Brain pericyte (primary cell): ENCODE data around the gene FXR1.
"Not testable (repeated sequence)": the region's sequence is repeated elsewhere in the genome, so short reads cannot be mapped to it uniquely, and the experiment has no call there.

Source experiments
- DNase-seq: peaks from one replicate; pipeline ENCODE4 v3.0.0-alpha.2; 2012; ENCODE audit warnings: low read depth, low spot score

FXR1 gene

DNA sequence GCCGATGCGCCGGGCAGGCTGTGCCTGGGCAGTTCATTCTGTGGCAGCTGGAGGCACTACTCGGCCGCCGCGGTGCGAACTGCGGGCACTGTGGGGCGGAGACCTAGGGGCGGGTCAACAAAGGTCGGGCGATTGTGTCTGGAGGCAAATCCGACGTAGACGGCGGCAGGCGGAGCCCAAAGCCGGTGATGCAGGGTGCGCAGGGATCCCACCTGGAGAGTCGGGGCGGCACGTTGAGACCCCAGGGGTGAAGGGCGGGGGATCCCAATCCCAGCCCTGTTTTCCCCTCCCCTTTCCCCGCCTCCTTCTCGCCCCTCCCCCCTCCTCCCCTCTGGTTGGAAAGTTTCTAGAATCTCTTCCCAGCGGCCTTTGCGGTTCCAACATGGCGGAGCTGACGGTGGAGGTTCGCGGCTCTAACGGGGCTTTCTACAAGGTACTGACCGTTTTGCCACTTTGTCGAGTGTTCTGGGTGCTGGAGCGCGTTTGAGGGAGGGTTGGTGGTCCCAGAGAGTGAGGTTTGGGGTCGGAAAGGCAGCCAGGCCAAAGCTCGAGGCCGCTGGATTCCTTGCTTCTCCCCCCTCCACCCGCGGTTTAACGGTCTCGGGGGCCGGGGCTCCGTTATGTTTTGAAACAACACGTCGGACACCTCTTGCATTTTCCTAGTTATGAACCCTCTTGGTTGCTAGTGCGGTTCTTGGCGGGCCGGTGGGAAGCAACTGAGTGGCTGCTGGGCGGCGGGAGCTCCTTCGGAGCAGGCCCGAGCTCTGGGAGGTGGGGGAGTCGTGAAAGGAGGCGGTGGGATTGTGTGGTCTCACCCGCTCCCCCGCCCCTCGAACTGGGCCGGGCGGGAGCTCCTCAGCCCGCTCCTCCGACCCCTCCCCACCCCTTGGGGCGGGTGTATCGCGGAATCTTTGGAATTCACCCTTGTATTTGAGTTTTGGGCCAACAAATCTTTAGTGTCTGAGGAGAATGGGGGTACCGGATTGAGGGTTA is at the start of gene FXR1:
TSS of gene FXR1 (plus strand) at position 367 of the 993 bp plus-strand sequence. CDS start at position 383, 16 bp downstream.
- peak; percentile 41 for DNase-seq

DNA sequence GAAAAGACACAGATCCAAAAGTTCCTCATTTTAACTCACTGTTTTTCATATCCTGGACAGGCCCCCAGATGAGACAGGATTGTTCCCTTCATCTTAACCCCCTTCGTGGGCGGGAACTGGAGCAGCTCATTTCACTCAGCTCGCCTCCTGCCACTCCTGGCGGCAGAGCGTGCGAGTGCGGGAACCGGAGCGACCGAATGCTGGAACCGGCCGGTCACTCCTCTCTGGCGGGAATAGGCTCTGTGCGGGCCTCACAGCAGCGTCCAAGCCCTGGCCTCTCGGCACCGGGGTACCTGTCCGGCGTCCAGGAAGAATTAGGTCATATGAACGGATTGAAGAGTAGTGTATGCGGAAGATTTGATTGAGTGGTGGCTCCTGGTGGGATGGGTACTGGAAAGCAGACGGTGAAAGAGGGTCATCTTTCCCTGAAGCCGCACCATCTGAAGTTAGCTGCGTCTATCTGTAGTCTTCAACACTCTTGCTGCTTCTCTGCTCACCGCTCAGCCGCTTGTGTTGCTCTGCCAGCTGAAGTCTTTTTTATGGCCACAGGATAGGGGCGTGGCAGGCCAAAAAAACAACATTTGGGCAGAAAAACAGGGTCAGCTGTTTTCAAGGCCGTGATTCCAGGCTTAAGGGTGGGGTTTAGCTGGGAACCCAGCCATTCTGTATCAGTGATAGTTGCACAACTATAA is 42.3 kb upstream of the FXR1 start:
- no peak for DNase-seq

DNA sequence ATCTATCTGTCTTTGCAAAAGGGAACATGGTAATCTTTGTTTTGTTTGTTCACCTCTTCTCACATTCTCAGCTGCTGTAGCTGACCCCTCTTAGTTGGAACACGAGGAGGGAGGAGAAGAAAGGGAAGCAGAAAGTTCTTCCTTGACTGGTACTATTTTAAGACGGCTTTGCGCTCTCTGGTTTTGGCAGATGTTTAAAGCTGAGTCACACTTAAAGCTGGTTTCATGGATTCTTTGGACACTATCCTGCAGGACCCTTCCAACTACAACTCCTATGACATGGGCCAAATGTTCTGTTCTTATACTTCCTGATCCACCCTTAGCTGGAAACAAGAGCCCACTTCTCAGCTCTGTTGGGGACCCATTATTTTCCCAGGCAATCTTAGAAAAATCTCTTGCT is 40.6 kb upstream of the FXR1 start:
- DNase-seq: no peak

DNA sequence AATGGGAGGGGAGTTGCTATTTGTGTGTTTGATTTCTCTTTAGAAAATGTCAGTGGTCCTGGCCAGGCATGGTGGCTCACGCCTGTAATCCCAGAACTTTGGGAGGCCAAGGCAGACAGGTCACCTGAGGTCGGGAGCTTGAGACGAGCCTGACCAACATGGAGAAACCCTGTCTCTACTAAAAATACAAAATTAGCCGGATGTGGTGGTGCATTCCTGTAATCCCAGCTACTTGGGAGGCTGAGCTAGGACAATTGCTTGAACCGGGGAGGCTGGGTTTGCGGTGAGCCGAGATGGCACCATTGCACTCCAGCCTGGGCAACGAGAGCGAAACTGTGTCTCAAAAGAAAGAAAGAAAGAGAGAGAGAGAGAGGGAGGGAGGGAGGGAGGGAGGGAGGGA is 40.0 kb upstream of the FXR1 start:
- not testable (repeated sequence) for DNase-seq

DNA sequence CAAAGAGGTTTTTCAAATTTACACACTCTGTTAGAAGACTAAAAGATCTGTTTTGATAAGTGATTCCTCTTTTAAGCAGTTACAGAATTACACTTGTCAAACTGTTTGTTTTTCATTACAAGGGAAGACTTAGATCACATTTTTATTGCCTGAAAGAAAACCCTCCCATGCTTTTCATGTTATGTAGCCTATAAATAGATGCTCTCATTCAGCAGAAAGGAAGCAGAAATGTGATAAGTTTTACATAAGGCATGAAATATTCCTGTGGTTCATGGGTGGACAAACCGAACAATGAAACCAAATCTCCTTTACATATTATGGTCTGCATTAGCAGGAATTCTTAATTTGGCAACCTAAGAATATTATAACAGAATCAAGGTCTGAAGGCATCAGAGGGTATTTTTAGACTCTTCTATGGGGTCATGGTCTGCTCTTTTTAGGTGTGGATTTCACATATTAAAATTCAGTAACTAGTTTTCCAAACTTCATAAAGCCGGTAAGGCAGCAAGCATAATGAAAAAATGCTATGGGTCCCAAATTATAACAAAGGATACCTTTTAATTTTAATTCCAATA is 37.3 kb upstream of the FXR1 start:
- DNase-seq: no peak

DNA sequence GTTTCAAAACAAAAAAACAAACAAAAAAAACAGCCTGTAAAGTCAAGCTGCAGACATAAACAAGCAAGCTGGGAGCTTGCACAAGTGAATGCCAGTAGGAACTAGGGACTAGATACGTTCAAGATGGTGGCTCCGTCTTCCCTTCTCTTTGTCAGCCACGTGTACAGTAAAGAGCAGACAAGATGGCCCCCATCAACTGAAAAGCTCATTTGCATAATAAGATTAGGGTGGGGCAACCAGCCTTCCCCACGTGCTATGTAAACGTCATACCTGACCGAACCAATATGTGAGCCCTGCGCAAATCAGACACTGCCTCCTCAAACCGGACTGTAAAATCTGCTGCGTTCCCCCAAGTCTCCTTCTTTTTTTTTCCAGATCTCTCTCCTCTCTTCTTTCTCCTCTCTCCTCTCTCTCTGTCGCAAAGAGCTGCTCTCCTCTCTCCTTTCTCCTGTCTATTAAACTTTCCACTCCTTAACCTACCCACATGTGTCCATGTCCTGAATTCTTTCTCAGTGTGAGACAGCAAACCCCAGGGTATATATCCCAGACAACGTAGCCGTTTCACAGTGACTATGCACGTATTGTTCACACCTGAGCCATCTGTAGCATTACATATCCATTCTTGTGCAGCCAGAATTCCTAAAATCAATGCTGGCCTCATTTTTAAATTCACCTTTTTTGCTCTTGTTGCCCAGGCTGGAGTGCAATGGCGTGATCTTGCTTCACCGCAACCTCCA is 31.2 kb upstream of the FXR1 start:
- DNase-seq: no peak

DNA sequence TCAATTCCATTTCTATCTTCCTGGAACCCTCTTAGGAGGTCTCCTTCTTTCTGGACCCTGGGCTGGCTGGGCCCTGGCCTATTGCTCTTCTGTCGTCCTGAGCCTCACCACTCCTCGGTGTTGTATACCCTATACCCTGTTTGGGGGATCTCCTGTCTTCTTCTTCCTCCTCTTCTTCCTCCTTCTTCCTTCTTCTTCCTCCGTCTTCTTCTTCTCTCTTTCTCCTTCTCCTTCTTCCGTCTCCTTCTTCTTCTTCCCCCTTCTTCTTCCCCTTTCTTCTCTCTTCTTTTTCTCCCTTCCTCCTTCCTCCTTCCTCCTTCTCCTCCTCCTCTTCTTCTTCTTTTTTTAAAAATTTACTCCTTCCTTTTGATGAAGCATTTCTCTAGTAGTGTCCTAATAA is 30.4 kb upstream of the FXR1 start:
- no peak for DNase-seq

DNA sequence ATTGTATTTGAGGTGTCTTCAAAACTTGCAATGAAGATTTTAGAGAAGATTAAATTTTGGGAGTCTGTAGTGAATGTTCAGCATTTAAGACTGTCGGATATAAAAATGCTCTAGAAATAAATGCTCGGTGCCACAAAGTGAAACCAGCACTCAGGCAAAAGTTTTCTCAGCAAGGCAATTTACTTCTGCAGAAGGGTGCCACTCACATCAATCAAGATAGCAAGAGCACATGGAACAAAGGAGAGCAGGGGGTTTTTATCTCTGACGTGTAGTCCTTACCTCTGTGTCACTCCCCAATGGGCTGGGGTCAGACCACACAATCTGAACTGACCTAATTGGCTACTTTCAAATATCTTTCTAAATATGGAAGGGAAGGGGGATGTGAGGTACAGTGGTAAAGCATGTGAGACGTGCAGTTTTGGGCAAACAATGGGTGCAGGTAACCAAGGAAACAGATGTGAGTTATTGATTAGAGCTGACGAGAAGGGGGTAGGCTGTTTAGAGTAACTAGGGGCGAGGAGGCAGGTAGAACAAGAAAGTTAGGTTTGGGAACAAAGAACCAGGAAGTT is 23.4 kb upstream of the FXR1 start:
- DNase-seq: no peak

DNA sequence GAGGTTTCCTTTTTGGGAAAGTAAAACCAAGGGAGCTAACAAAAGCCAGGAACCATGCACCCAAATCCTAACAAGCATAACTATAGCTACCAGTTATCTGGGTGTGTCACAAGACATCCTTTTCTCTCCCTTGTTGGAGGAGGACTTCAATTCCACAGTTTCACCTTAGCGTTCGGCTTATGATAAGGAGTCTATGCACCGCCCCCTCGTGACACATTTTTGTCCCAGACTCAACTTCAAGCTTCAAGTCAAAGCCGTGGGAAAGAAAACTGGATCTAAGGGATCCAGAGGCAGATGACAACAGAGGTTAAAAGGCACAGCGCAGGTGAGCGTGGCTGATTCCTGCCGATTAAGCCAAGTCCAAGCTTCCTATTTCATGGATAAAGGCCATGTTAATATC is 13.9 kb upstream of the FXR1 start:
- no peak for DNase-seq

DNA sequence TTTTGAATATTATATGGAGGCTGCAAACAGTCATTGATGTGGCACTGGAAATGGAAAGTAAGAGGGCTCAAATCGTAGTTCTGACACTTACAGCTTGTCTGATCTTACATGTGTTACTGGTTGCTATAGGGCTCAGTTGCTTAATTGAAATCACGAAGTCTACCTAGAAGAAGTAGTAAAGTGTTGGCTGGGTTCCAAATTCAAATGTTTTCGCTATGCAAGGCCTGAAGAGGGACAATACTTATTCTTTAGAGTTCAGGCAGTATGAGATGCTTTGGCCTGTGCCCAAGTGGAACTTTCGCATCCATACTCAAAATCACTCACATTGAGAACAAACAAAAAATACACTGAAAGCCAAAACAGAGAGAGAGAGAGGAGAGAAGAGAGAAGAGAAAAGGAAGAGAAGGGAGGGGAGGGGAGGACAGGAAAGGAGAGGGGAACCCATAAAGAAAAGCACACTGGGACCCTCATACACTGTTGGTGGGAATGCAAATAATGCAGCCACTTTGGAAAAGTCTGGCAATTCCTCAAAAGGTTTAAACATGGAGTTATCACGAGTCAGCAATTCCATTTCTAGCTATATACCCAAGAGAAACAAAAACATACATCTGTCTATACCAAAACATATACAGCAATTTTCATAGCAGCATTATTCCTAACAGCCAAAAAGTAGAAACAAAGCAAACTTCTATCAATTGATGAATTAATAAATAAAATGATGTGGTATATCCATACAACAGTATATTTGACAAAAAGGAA is 2.9 kb upstream of the FXR1 start:
- no peak for DNase-seq

DNA sequence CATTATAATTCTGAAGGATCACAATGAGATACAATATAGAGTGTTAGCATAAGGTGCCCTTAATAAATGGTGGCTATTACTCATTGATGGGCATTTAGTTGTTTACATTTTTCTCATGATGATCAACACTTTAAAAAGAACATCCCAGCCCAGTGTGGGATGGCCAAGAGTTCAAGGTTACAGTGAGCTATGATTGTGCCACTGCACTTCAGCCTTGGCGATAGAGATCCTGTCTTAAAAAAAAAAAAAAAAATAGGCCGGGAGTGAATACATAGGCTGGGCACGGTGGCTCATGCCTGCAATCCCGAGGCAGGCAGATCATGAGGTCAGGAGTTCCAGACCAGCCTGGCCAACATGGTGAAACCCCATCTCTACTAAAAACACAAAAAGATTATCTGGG is 1.6 kb upstream of the FXR1 start:
- DNase-seq: no peak

DNA sequence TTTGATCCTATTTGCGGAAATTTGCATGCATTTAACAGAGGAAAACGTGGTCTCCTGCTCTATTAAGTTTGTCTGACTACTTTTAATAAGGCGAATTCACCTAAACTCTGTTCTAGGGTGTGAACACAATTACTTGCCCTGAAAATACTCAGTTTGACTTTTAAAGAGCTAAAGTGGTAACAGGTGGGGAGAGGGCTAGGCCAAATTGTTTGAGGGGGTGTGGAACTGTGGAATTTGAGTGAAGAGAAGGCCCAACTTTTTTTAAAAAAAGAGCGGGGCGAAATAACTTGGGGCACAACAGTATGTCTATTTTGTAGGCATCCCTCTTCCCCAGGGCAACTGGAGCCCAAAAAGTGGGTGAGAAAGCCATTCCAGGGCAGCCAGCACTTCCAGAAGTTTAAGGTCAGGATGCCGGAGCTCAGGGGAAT is 580 bp upstream of the FXR1 start:
- no peak for DNase-seq

DNA sequence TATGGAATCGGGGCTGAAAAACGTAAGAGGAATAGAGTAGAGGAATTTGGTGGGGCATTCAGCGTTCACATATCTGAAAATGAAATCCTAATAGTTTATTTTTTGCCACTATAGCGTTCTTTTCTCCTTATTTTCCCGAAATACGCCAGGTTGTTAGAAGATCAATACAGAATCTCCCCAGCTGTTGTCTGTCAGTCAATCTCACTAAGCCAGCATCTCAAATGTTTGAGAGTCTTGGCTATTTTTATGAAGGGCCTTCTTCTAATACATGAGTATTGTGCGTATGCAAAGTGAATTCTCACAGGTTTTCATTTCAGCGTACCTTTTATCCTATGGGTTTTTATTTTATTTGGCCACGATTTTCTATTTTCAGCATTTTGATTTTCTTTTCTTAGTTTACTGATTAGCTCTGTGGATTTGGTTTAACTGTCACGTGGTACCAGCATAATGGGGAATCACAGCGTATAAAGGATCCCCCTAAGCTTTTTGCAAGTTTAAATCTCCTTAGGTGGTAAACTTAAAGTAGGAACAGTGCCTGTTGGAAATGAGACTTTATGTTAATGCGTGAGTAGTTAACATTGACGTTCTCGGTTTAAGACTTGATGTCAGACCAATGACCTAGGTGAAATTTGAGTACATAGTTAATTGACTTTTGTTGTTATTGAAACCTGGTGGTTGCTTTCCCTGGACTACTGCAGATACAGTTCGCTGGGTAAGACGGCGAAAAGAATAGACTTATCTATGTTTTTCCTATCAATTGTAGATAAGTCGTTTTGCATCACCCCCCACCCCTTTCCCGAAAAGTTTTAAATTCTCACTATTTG is 1.3 kb downstream of the FXR1 start:
- DNase-seq: no peak

DNA sequence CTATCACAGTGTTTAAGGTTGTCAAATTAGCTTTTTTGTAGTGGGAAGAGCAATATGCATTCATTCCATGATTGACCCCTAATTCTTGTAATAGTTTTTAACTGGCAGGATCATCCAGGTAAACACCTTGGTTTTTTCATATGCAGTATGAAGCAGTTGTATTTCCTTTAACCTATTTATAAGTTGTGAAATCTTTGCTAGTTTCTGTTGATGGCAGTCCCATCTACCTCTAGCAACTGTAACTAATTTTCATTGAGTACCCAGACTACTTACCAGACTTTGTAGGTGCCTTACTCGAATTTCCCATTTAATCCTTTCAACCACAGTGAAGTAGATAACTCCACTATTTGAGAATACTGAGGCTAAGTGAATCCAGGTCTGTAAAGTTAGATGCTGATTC is 6.1 kb downstream of the FXR1 start:
- no peak for DNase-seq

DNA sequence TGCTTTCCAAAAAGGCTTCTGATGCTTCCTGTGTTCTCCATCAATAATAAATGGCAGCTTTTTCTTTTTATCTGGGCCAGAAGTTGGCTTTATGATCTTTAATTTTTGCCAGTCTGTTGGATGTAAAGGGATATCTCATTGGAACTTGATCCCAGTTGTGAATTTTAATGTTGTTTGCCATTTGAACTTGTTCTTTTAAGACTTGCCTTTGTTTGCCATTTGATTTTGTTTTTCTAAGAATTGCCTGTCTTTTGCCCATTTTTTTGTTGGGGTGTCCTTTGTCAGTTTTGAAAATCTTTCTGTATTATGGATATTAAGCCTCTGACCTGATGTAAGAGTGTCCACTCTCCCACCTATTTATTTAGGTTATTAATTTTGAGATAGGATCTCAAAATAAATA is 9.8 kb downstream of the FXR1 start:
- DNase-seq: no peak

DNA sequence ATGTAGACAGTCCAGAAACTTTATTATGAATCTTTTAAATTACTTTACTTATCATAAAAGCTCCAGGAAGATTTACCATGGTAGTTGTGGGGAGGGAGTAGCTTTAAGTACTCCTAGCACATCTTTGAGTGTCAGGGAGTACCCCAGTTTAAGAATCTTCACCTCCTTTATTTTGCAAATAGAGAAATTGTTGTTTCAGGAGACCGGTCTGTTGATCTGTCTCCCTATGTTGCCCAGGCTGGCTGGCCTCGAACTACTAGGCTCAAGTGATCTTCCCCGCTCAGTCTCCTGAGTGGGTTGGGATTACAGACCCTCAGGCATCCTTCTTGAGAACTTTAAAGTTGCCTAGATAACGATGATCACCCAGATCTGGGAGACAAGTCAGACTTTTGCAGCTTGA is 11.1 kb downstream of the FXR1 start:
- no peak for DNase-seq

DNA sequence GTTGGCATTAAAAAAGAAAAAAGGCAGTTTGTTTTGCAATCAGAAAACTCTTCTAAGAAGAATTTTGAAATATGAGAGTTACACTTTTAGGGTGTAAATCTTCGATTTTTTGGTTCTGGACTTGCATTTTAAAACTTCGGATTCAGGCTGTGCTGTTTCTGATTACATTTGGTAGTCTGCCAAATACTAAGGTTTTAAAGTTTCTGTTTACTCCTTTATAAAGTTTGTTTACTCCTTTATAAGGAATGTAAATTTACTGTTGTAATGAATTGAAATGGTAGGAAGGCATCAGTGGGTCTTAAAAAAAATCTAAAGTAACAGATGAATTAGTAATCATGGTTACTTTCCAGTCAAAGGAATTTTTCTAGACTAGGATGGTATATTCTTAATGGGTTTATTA is 14.1 kb downstream of the FXR1 start:
- no peak for DNase-seq

DNA sequence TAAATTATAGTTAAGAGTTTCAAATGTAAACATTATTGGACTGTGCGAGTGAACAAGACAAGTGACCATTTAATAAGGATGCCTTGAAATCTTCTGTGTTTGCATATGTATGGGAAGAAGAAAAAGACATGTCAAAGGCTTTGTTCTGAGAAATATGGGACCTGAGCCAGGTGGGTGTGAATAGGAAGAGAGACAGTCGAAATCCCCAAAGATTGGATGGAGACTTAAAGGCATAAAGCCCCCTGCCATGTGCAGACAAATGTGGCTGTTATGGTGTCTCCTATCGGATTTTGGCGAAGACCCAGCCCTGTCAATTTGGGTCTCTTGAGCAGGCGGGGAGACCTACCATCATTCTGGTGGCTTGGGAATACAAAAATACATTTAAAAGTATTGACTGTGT is 16.9 kb downstream of the FXR1 start:
- DNase-seq: no peak

DNA sequence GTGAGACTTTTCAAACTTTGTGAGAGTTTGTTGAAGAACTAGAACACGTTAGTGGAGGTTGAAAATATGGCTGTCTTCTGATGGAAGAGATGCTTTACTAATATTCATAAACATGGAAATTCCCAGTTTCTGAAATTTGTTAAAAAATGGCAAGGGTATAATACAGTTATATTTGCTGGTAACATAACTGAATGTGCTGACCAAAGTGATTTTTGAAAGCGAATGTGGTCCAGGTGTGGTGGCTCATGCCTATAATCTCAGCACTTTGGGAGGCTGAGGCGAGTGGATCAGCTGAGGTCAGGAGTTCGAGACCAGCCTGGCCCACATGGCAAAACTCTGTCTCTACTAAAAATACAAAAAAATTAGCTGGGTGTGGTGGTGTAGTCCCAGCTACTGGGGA is 18.1 kb downstream of the FXR1 start:
- DNase-seq: no peak

DNA sequence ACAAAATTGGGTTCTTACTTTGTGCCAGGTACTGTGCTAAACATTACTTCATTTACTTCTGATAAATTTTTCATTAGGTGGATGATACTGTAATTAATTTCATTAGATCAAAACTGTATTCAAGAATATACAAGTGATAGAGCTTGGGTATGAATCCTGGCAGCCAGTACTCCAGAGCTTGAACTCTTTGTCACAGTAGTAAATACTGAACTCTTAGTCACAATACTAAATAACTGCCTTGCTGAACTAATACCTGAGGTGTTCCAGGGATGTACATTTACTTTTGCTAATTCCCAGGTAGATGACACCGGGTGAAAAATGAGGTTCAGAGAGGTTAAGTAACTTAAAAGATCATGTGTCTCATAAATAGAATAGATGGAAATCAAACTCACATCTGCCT is 20.3 kb downstream of the FXR1 start:
- no peak for DNase-seq
